ENCODE data around the gene CDC45.

DNA sequence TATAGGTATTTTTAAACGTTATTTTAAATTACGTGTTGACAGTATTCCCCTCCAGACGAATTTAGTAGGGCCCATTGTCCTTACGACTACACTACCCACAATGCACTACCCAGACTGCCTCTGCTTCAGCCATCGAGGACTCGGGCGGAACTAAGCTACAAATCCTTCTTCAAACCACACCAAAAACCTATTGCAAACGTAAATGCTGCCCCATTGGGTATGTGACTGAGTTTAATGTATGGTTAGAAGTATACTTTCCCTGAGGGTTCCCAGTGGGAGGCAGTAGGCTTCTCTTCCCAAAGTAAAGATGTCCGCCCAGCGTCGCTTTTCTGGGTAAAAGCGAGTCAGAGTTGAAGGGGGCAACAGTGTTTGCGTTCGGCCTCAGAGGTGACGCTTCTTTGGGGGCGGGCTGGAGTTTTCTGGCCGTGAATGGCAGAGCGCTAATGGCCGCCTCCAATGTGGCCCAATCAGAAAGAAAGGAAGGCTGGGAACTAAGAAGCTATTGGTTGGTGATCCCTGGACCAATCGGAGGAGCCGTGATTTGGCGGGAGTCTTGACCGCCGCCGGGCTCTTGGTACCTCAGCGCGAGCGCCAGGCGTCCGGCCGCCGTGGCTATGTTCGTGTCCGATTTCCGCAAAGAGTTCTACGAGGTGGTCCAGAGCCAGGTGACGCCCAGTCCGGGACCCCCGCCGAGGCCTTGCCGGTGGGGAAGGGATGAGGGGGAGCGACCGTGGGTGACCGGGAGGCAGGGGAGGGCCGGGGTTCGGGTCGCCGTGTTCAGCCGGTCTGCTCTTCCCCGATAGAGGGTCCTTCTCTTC lies at the start of gene CDC45:
- no peak for TF ChIP-seq POLR2A (IDR thresholded peaks at IDR 0.05)
- TF ChIP-seq, protein P1, sequence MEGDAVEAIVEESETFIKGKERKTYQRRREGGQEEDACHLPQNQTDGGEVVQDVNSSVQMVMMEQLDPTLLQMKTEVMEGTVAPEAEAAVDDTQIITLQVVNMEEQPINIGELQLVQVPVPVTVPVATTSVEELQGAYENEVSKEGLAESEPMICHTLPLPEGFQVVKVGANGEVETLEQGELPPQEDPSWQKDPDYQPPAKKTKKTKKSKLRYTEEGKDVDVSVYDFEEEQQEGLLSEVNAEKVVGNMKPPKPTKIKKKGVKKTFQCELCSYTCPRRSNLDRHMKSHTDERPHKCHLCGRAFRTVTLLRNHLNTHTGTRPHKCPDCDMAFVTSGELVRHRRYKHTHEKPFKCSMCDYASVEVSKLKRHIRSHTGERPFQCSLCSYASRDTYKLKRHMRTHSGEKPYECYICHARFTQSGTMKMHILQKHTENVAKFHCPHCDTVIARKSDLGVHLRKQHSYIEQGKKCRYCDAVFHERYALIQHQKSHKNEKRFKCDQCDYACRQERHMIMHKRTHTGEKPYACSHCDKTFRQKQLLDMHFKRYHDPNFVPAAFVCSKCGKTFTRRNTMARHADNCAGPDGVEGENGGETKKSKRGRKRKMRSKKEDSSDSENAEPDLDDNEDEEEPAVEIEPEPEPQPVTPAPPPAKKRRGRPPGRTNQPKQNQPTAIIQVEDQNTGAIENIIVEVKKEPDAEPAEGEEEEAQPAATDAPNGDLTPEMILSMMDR (IDR thresholded peaks at IDR 0.05), result peak in 2 of 5 experiments; percentile 7 to 35
- TF ChIP-seq EP300 (IDR thresholded peaks at IDR 0.05), result peak in 1 of 2 donors; percentile 84

All from tibial nerve (tissue), 4 donors.